HG03280 (cell line): ENCODE results near the gene ZNF253.
"Not testable (repeated sequence)": the region's sequence is repeated elsewhere in the genome, so short reads cannot be mapped to it uniquely, and the experiment has no call there.

Experiments used
- ATAC-seq: cut with Tn5 transposase; IDR thresholded peaks from one replicate; pipeline ENCODE4 v1.9.1; 2021; ENCODE audit warnings: mild to moderate bottlenecking, moderate library complexity; ENCODE audit not compliant: unreplicated experiment

The ZNF253 gene

DNA sequence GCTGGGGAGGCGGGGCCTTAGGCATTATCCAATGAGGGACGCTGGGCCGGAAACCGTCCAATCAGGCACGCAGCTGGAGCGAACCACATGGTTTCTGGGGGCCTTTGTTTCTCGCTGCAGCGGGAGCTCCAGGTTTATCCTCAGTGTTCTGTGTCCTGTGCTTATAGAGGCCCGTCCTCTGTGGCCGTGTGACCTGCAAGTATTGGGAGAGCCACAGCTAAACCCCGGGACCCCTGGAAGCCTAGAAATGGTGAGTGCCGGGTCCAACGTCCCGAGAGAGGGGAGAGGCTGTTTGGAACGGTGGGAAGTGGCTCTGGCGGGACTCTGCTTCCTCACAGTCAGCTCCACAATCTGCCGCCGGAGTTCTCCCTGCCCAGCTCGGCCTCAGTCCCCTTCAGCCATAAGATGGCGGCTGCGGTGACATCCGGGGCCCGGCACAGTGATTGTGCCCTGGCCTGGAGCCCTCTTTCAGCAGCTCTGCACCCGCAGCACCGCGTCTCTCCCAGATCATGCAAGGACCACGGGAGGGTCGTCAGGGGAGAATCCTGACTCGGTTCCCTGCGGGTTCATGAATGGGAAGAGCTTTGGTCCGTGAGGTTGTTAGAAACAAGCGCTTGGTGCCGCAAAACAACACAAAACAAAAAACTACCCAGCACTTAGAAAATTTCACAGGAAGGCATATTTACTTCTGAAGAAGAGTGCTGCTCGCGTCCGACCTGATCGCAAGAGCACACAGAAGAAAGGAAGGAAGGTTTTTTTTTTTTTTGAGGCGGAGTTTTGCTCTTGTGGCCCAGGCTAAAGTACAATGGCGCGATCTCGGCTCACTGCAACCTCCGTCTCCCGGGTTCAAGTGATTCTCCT, at the start of gene ZNF253:
Gene ZNF253, plus strand, starts transcription at position 133 of the 861 bp plus-strand sequence. Its CDS starts 115 bp downstream, at position 248.
- peak; percentile 90 for ATAC-seq

DNA sequence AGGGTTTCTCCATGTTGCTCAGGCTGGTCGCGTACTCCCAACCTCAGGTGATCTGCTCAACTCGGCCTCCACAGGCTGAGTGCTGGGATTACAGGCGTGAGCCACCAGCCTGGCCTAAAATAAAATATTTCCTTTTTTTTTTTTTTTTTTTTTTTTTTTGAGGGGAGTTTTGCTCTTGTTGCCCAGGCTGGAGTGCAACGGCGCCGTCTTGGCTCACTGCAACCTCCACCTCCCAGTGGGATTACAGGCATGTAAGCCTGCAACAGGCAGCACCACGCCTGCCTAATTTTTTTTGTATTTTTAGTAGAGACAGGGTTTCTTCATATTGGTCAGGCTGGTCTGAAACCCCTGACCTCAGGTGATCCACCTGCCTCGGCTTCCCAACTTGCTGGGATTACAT, 49.0 kb upstream of the ZNF253 start:
- no peak for ATAC-seq

DNA sequence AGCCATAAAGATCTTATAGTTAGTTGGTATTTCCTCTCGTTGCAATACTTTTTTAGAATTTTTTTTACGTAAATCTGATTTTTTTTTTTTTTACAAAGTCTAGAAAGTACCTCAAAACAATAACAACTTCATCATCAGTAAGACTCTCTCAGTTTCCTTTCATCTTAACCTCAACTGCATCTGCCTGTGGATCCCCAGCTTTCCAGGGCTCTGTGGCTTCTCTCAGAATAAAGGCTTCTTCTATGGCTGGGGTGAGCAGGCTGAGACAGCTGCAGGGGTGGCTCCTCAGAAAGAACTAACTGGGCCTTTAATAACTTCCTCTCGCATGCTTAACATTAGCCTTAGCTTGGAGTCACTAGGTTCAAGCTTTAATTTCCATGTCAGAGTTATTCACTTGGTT, 48.3 kb upstream of the ZNF253 start:
- ATAC-seq: no peak

GRCh38 chr19:19820774-19821320, 44.8 kb upstream of the ZNF253 start:
- ATAC-seq: no peak

- peak; percentile 93 for ATAC-seq
These were observed 44.2 kb upstream of the ZNF253 start, which contains the start of gene ZNF506 for GRCh38 chr19:19821366-19821951. Gene ZNF506, minus strand, starts transcription at chr19:19821750. Its CDS starts 147 bp downstream, at chr19:19821603.

DNA sequence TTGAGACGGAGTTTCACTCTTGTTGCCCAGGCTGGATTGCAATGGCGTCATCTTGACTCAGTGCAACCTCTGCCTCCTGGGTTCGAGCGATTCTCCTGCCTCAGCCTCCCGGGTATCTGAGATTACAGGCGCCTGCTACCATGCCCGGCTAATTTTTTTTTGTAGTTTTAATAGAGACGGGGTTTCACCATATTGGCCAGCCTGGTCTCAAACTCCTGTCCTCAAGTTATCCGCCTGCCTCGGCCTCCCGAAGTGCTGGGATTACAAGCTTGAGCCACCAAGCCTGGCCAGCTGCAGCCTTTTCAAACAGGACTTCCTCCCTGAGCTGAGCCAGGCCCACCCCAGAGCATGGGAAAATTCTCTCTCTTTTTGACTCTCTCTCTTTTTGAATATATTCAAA, 43.7 kb upstream of the ZNF253 start:
- ATAC-seq: not testable (repeated sequence)

- no peak for ATAC-seq
These were observed 41.8 kb upstream of the ZNF253 start for GRCh38 chr19:19823916-19824315.

DNA sequence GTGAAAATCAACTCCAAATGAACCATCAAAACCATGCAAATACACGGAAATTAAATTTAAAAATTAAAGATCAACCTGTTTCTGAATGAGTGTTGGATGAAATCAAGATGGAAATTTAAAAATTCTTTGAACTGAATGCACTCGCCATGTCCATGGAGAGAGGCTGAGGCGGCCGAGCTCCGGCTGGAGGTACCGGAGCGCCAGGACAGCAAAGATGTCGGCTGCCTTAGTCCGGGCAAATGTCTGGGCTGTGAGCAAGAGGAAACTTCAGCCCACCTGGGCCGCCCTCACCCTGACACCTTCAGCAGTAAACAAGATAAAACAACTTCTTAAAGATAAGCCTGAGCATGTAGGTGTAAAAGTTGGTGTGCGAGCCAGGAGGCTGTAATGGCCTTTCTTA, 38.8 kb upstream of the ZNF253 start:
- ATAC-seq: no peak

DNA sequence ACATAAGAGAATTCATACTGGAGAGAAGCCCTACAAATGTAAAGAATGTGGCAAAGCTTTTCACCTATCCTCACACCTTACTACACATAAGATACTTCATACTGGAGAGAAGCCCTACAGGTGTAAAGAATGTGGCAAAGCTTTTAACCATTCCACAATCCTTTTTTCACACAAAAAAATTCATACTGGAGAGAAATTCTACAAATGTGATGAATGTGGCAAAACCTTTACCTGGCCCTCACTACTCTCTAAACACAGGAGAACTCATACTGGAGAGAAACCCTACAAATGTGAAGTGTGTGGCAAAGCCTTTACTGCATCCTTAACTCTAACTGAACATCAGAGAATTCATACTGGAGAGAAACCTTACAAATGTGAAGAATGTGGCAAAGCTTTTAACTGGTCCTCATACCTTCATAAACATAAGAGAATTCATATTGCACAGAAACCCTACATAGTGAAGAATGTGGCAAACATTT, 30.1 kb upstream of the ZNF253 start:
- ATAC-seq: no peak

- ATAC-seq: no peak
These were observed 17.9 kb upstream of the ZNF253 start for GRCh38 chr19:19847781-19848180.

DNA sequence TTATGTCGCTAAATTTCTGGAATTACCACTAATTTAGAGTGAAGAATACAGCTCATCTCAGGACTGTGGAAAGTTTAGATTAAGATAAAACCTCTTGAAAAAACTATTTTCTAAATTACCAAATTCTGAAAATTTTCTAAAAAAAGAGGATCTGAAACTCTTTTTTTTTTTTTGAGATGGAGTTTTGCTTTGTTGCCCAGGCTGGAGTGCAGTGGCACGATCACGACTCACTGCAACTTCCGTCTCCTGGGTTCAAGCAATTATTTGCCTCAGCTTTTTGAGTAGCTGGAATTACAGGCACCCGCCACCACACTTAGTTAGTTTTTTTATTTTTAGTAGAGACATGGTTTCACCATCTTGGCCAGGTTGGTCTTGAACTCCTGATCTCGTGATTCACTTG, 16.6 kb upstream of the ZNF253 start:
- ATAC-seq: no peak

- not testable (repeated sequence) for ATAC-seq
These were observed 13.9 kb upstream of the ZNF253 start for GRCh38 chr19:19851740-19852139.

DNA sequence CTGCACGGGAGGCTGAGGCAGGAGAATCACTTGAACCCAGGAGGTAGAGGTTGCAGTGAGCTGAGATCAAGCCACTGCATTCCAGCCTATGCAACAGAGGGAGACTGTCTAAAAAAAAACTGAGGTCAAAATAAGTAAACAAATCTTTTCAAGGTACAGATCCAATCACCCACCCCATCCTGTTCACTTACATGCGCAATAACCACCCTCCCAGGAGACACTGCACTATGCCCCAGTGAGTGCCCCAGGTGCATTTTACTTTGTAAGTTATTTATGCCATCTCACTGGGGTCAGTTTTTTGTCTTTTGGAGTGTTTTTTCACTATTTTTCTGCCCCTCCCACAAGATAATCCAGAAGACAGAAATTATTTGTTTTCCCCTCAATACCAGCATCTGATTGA, 6.9 kb upstream of the ZNF253 start:
- no peak for ATAC-seq

DNA sequence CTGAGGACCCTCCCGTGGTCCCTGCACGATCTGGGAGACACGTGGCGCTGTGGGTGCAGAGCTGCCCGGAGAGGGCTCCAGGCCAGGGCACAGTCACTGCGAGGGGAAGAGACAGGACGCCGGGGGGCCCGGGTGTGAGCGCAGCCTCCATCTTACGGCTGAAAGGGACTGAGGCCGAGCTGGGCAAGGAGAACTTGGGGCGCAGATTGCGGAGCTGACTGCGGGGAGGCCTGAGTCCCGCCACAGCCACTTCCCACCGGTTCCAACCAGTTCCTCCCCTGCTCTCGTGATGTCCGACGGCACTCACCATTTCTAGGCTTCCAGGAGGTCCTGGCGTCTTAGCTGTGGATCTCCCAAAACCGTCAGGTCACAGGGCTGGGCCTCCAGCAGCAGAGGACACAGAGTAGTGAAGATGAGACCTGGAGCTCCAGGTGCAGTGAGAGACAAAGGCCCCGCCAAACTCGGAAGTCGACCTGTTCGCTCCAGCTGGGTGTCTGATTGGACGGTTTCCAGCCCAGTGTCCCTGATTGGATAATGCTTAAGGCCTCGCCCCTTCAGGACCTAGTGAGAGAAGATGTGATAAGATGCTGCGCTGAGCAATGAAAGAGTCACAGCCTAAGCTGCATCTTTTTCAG, 4.8 kb upstream of the ZNF253 start:
- no peak for ATAC-seq

DNA sequence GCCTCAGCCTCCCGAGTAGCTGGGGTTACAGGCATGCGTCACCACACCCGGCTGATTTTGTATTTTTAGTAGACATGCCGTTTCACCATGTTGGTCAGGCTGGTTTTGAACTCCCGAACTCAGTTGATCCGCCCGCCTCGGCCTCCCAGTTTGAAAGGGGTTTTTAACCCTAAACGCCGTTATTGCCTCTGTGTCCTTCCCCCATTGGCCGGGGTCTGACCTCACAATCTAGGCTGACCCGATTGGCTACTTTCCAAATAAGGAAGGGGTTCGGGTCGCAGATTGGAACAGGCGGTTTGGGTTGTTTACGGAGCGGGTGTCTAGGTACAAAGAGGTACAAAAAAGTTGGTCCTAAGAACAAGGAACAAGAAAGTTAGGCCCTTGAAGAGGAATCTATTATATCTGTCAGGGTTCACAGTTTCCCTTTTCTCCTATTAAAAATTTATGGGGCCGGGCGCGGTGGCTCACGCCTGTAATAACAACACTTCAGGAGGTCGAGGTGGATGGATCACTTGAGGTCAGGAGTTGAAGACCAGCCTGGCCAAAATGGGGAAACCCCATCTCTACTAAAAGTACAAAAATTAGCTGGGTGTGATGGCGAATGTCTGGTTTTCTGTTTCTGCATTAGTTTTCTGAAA, 1.0 kb downstream of the ZNF253 start:
- ATAC-seq: no peak

GRCh38 chr19:19870086-19870485, 4.4 kb downstream of the ZNF253 start:
- ATAC-seq: not testable (repeated sequence)

- ATAC-seq: no peak
These were observed 6.2 kb downstream of the ZNF253 start for GRCh38 chr19:19871932-19872331.

- ATAC-seq: no peak
These were observed 7.7 kb downstream of the ZNF253 start for GRCh38 chr19:19873381-19873780.

GRCh38 chr19:19877724-19878123, 12.0 kb downstream of the ZNF253 start:
- no peak for ATAC-seq

- no peak for ATAC-seq
These were observed 18.9 kb downstream of the ZNF253 start for GRCh38 chr19:19884583-19884982.
